GM10266 (cell line): Measurements from ENCODE around the gene SLC6A19.
"Not testable (repeated sequence)": the region's sequence is repeated elsewhere in the genome, so short reads cannot be mapped to it uniquely, and the experiment has no call there.

ENCODE experiments used
- DNase-seq: peaks from one replicate; pipeline ENCODE4 v3.0.0; 2012; ENCODE audit errors: extremely low spot score
- CTCF ChIP-seq: IDR thresholded peaks from 2 replicates; pipeline ENCODE4 v1.5.1; 2012; ENCODE audit warnings: mild to moderate bottlenecking, low read depth; ENCODE audit not compliant: control insufficient read depth, insufficient read depth; ENCODE audit errors: missing control alignments

SLC6A19 gene

DNA sequence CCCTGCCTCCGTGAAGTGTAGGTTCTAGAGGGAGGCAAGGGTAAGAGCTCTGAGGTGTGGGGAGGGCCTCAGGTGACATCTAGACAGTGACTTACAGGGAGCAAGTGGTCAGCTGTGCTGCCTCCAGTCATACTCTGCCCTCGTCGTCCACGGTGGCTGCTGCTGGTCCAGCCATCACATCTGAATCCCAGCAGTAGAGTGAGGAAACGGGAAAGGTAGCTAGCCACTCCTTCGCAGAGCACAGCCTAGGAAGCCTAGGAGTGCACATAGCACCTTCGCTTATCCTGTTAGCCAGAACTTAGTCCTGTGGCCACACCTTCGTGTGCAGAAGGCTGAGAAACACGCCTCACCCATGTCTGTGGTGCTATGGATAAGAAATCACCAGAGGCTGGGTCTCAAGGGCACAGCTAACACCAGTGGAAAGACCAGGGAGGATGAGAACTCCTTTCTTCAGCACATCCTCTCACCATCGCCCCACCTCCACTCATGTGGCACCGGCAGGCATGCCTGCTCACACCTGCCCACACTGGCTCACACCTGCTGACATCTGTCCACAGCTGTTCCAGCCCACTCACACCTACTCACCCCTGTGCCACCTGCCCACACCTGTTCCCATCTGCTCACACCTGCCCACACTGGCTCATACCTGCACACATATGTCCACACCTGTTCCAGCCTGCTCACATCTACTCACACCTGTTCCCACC is 44.5 kb upstream of the SLC6A19 start:
- no peak for TF ChIP-seq CTCF
- DNase-seq, result no peak

GRCh38 chr5:1157461-1157986 is 43.9 kb upstream of the SLC6A19 start:
- DNase-seq, result not testable (repeated sequence)

DNA sequence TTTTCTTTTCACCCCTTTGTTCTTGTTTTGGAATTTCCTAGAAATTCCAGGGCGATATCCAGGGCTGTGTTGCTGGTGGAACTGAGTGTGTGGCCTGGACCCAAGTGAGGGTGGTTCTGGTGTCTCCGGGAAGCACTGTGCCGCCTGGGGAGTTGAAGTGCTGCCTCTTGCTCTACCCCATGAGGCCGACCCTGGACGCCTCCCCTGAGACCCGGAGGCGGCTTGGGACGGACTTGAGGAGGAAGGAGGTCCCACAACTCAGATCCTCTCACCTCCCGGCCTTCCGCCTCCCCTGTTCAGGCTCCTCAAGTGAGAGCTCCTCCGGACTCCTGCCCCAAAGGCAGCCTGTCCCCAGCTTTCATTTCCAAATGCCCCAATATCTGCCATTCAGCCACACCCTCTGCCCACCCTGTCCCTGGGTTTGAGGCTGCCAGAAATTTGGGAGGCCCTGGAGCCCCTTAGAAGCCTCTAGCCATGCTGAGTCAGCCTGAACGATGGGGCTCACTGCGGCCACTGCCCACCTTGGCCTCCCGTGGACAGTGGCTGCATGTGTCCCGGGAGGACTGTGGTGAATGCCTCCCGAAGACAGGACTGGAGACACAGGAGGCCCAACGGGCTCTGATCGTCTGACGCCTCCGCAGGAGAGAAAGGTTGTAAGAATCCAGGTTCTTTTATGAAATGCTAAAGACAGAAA is 42.6 kb upstream of the SLC6A19 start:
- DNase-seq, result no peak
- TF ChIP-seq CTCF, result no peak

- TF ChIP-seq CTCF, result no peak
- DNase-seq, result no peak
Measured at GRCh38 chr5:1159341-1159675, 42.1 kb upstream of the SLC6A19 start.

DNA sequence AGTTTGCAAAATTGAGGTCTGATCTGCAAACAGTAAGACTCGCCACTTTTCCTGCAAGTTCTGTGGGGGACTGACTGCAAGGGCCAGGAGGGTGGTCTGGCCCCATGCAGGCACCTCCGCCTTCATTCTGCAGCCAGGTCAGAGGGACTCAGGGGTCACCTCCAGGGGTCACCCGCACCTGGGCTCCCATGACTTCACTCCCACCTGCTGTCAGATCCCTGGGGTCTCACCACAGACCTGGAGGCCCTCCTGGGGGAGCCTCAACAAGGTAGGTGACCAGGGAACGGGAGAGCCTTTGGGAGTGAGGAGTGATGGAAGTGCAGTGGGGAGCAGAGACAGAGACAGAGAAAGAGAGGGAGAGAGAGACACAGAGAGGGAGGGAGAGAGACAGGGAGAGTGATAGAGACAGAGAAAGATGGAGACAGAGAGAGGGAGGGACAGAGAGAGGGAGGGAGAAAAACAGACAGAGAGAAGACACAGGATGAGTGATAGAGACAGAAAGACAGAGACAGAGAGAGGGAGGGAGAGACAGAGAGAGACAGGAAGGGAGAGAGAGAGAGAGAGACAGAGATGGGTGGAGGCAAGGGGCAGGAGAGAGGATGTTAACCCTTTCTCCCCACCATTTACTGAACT is 41.5 kb upstream of the SLC6A19 start:
- DNase-seq, result no peak
- TF ChIP-seq CTCF, result no peak

GRCh38 chr5:1161108-1161832 is 40.1 kb upstream of the SLC6A19 start:
- no peak for DNase-seq
- TF ChIP-seq CTCF, result no peak

DNA sequence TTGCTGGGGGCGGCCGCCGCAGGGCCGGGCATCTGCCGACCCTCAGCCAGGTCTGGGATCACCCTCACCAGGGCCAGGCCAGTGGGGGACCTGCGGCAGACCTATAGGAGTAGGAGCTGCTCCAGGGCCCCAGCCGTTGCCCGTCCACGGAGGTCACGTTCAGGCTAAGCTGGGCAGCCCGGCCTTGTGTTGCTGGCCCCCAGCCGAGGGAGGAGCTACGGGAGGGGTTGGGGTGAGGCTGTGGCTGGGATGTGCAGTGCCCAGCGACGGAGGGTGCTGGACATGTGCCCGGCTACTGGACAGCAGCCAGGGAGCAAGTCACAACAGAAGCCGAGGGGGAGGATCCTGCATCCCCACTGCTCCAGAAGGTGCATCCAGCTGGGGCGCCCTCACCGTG is 39.6 kb upstream of the SLC6A19 start:
- DNase-seq, result no peak
- no peak for TF ChIP-seq CTCF
